ENCODE measurements around the gene PPA2.
"Not testable (repeated sequence)": the region's sequence is repeated elsewhere in the genome, so short reads cannot be mapped to it uniquely, and the experiment has no call there.

The PPA2 gene

DNA sequence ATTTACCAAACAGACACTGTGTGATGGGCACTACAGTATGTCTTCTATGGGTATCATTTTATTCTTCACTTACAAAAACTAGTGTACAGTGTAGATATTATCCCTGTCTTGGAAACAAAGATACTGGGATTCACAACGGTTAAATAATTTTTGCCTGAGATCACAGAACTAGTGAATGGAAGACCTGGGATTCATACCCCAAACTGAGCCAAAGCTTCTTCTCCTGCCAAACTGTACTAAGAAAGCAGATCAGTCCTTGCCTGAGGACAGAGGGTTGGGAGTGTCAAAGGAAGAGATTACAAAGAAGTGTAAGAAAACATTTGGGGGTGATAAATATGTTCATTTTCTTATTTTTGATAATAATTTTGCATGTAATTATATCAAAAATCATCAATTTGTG, 43.1 kb downstream of the PPA2 start:
- no peak overlapping the region for H3K4me3 ChIP-seq (ENCODE audit: low read length)
- TF ChIP-seq, protein P1, sequence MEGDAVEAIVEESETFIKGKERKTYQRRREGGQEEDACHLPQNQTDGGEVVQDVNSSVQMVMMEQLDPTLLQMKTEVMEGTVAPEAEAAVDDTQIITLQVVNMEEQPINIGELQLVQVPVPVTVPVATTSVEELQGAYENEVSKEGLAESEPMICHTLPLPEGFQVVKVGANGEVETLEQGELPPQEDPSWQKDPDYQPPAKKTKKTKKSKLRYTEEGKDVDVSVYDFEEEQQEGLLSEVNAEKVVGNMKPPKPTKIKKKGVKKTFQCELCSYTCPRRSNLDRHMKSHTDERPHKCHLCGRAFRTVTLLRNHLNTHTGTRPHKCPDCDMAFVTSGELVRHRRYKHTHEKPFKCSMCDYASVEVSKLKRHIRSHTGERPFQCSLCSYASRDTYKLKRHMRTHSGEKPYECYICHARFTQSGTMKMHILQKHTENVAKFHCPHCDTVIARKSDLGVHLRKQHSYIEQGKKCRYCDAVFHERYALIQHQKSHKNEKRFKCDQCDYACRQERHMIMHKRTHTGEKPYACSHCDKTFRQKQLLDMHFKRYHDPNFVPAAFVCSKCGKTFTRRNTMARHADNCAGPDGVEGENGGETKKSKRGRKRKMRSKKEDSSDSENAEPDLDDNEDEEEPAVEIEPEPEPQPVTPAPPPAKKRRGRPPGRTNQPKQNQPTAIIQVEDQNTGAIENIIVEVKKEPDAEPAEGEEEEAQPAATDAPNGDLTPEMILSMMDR (IDR thresholded peaks at IDR 0.05; ENCODE audit: insufficient read depth, low read depth, low read length, missing control alignments) = no peak
- no peak for DNase-seq (ENCODE audit: low read depth)

DNA sequence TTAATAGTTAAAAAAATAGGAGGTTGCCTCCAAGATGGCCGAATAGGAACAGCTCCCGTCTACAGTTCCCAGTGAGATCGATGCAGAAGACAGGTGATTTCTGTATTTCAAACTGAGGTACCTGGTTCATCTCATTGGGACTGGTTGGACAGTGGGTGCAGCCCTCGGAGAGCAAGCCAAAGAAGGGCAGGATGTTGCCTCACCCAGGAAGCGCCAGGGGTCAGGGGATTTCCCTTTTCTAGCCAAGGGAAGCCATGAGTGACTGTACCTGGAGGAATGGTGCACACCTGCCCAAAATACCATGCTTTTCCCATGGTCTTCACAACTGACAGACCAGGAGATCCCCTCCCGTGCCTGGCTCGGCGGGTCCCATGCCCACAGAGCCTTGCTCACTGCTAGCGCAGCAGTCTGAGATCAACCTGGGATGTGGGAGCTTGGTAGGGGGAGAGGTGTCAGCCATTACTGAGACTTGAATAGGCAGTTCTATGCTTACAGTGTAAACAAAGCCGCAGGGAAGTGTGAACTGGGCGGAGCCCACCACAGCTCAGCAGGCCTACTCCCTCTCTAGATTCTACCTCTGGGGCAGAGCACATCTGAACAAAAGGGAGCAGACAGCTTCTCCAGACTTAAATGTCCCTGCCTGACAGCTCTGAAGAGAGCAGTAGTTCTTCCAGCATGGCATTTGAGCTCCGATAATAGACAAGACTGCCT, 47.5 kb downstream of the PPA2 start:
- TF ChIP-seq, protein P1 (IDR thresholded peaks at IDR 0.05; ENCODE audit: insufficient read depth, low read depth, low read length, missing control alignments) = no peak

DNA sequence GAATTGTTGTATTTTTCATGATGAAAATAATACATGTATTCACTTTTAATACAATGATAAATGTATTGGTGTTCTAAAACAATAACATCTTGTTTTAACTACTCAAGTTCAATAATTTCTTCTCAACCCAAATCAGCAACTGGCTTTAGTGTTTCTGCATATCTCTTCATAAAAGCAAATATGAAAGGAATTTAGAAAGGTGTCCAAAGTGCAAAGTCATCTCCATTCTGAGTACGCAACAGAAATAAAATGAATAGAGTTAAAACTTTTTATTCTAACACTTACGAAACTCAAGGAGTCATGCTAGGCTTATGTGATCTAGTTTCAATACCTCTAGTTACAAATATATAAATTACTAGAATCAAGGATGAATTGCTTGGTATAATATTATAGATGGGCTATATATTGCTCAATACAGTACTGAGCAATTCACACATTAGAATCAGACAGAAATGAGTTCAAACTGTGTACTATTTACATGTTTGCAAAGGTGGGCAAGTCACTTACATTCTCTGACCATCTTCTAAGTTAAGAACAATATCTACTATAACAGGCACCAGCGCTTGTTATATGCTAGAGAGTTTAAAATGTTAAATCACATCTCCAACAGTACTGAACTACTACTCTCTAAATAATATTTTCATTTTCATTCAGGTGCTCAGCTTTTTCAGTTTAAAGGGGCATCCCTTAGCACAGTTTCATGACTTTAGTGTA, 51.5 kb downstream of the PPA2 start:
- H3K4me3 ChIP-seq (ENCODE audit: low read length) = no peak overlapping the region
- no peak for DNase-seq (ENCODE audit: low read depth)
- TF ChIP-seq, protein P1 (IDR thresholded peaks at IDR 0.05; ENCODE audit: insufficient read depth, low read depth, low read length, missing control alignments) = no peak

More for the DNA sequence above, 47.5 kb downstream of the PPA2 start:
- no peak overlapping the region for H3K4me3 ChIP-seq (ENCODE audit: low read length)
- DNase-seq (ENCODE audit: low read depth) = no peak

DNA sequence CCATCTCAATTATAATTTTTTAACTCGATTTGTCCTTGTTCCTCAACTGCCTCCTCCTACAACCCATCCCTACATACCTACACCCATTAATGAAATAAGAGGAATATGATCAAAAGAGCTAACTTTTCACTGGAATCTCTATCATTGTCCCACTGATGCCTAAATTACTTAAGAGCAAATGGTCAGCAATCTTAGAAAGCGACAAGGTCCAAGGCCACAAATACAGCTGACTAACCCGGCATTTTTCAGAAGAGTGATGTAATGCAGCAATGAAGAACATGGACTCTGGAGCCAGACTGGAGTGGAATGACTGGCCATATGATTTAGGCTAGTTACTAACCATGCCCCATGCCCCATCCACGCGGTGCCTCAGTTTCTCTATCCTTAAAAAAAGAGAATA, 56.2 kb downstream of the PPA2 start:
- TF ChIP-seq, protein P1 (IDR thresholded peaks at IDR 0.05; ENCODE audit: insufficient read depth, low read depth, low read length, missing control alignments) = no peak
- H3K4me3 ChIP-seq (ENCODE audit: low read length) = no peak overlapping the region
- no peak for DNase-seq (ENCODE audit: low read depth)

DNA sequence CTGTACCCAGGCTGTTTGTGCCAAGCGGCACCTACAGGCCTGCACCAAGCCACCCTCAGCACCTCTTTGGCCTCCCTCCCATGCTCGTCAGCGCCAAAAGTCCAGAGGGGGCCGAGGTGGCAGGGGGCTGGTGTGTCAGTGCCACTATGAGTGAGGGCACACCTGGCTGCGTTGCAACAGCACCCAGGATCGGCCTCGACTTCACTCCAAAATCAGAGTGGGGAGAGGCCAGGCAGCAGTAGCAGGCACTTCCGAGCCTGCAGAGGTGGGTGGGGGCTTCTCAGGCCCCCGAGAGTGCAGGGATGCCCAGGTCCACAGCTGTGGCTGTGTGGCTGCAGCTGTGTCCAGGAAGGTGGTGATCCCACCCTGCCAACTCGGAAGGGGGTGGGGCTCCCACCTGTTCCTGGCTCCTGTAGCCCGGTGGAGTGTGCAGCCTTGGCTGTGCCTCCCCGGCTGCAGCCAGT, 58.5 kb downstream of the PPA2 start:
- TF ChIP-seq, protein P1 (IDR thresholded peaks at IDR 0.05; ENCODE audit: insufficient read depth, low read depth, low read length, missing control alignments) = no peak
- no peak overlapping the region for H3K4me3 ChIP-seq (ENCODE audit: low read length)
- DNase-seq (ENCODE audit: low read depth) = no peak

DNA sequence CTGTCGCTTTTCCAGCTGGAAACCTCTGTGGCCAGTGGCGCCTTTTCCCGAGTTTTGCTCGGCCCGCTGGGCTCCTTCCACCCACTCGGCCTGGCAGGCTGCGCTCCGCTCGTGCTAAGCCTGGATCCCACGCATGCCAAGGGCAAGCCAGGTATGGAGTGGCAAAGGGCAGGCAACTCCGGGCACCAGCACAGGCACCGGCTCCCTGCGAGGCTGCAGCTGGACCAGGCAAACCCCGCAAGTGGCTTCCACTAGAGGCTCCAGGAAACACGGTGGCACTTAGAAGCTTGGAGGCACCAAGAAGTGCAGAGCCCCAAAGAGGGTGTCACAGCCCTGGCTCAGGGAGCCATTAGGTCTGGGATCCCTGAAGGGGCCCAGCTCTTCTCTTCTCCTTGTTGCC, 59.5 kb downstream of the PPA2 start:
- TF ChIP-seq, protein P1 (IDR thresholded peaks at IDR 0.05; ENCODE audit: insufficient read depth, low read depth, low read length, missing control alignments) = no peak
- no peak overlapping the region for H3K4me3 ChIP-seq (ENCODE audit: low read length)
- DNase-seq (ENCODE audit: low read depth) = no peak

DNA sequence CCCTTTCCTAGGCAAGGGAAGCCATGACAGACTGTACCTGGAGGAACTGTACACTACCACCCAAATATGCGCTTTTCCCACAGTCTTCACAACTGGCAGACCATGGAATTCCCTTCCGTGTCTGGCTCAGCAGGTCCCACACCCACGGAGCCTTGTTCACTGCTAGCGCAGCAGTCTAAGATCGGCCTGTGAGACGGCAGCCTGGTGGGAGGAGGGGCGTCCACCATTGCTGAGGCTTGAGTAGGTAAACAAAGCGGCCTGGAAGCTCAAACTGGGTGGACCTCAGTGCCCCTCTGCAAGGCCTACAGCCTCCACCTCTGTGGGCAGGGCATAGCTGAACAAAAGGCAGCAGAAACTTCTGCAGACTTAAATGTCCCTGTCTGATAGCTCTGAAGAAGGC, 64.7 kb downstream of the PPA2 start:
- not testable (repeated sequence) for H3K4me3 ChIP-seq (ENCODE audit: low read length); DNase-seq (ENCODE audit: low read depth)
